OCI-LY7 (cell line): ENCODE data around the gene LORICRIN. TPM values are rescaled to one million over a fixed set of nuclear protein-coding genes. Genes with fewer than 3 reads are reported as not detected.

Source experiments
- BruUV-seq: library from RNA; stranded (reverse); fragments of 400-500 nt; replicated peaks from 2 replicates; lab custom pipeline; 2021; lab: Mats Ljungman, UMichigan
- CTCF ChIA-PET: fragments of 300-600 bp; sonication (Branson Sonifier 250); formaldehyde crosslinking; loops from one replicate; lab custom pipeline; 2022; ENCODE audit warnings: antibody characterized with exemption; ENCODE audit not compliant: unreplicated experiment; lab: Charles Lee
- POLR2A ChIA-PET: fragments of 300-600 bp; sonication (Branson Sonifier 250); formaldehyde crosslinking; loops from one replicate; lab custom pipeline; 2022; ENCODE audit warnings: antibody characterized with exemption; lab: Charles Lee
- DNase-seq: peaks from one replicate; pipeline ENCODE4 v3.0.0-alpha.2; 2015; ENCODE audit warnings: low spot score
- H2AFZ ChIP-seq: fragments of 200-600 bp; sonication (generic), shearing (Covaris generic); 2 replicates; pipeline ENCODE4 v1.6.1; 2014; ENCODE audit warnings: mild to moderate bottlenecking, antibody characterized with exemption, low read length, moderate library complexity
- H3K27ac ChIP-seq: fragments of 200-600 bp; sonication (generic); 2 replicates; pipeline ENCODE4 v1.5.1; 2014; ENCODE audit warnings: mixed run types, low read depth, mild to moderate bottlenecking, moderate library complexity, low read length, inconsistent platforms; ENCODE audit not compliant: poor library complexity, severe bottlenecking
- H3K36me3 ChIP-seq: fragments of 200-600 bp; sonication (generic); 2 replicates; pipeline ENCODE4 v1.6.1; 2014; ENCODE audit warnings: mild to moderate bottlenecking, antibody characterized with exemption, low read length, moderate library complexity, mixed read lengths; ENCODE audit not compliant: insufficient read depth
- H3K4me1 ChIP-seq: fragments of 200-600 bp; sonication (generic); 2 replicates; pipeline ENCODE4 v1.5.1; 2014; ENCODE audit warnings: mild to moderate bottlenecking, low read length; ENCODE audit not compliant: insufficient read depth, poor library complexity, severe bottlenecking
- H3K4me2 ChIP-seq: fragments of 200-600 bp; sonication (generic); 2 replicates; pipeline ENCODE4 v1.6.1; 2014; ENCODE audit warnings: mild to moderate bottlenecking, low read length
- H3K4me3 ChIP-seq: fragments of 200-600 bp; sonication (generic); 2 replicates; pipeline ENCODE4 v1.5.1; 2014; ENCODE audit warnings: mild to moderate bottlenecking, low read depth, low read length; ENCODE audit not compliant: poor library complexity, severe bottlenecking
- H3K79me2 ChIP-seq: fragments of 200-600 bp; sonication (generic); 2 replicates; pipeline ENCODE4 v1.6.1; 2016; ENCODE audit warnings: low read depth, mild to moderate bottlenecking, low read length, moderate library complexity, mixed read lengths; ENCODE audit not compliant: insufficient read depth
- H3K9me2 ChIP-seq: fragments of 200-600 bp; sonication (generic); 2 replicates; pipeline ENCODE4 v1.6.1; 2016; ENCODE audit warnings: mild to moderate bottlenecking, low read length, mixed read lengths; ENCODE audit not compliant: insufficient read depth
- H3K9me3 ChIP-seq: fragments of 200-600 bp; sonication (generic); 2 replicates; pipeline ENCODE4 v1.6.1; 2014; ENCODE audit warnings: mild to moderate bottlenecking, mixed run types, low read length, mixed read lengths
- H4K20me1 ChIP-seq: fragments of 200-600 bp; sonication (generic); 2 replicates; pipeline ENCODE4 v1.6.1; 2014; ENCODE audit warnings: mild to moderate bottlenecking, antibody characterized with exemption, low read length, moderate library complexity, mixed read lengths; ENCODE audit not compliant: insufficient read depth
- EZH2phosphoT487 ChIP-seq: fragments of 200-600 bp; sonication (generic); IDR thresholded peaks from 2 replicates; pipeline ENCODE4 v1.6.1; 2018; ENCODE audit warnings: low read depth, borderline replicate concordance, mild to moderate bottlenecking, mixed run types, antibody characterized with exemption, low read length, moderate library complexity, mixed read lengths
- intact Hi-C: fragments of 100-400 bp; cut with micrococcal nuclease; formaldehyde crosslinking; loops from one replicate; pipeline ENCODE4 v1.10.0; 2022; ENCODE audit not compliant: unreplicated experiment
- total RNA-seq, 2 experiments: library from RNA; depleted of rRNA in 1 of 2; stranded (reverse); fragments of >200 nt in 1 of 2; shearing (Covaris generic) in 1 of 2; gene quantifications; 2 replicates each; pipeline ENCODE4 v1.2.3, GENCODE V29; 2014 to 2022
- TF ChIP-seq, protein P1 (sequence below): fragments of 200-600 bp; sonication (generic); conservative IDR thresholded peaks from 2 replicates; pipeline ENCODE4 v1.5.1; 2014; ENCODE audit warnings: mild to moderate bottlenecking, antibody characterized with exemption, low read length, moderate library complexity, mixed read lengths

The LORICRIN gene
- total RNA-seq, 2 experiments from 2014 or later = not detected

GRCh38 chr1:153231785-153232184, 27.7 kb upstream of the LORICRIN start:
- Histone ChIP-seq H3K4me3 (no peak overlapping the region), H3K27ac (no peak overlapping the region), H4K20me1 (no peaks in the 10 kb centered on the region), H3K9me2 (no peaks in the 10 kb centered on the region), H3K4me1 (no peaks in the 10 kb centered on the region), H3K79me2 (no peaks in the 10 kb centered on the region), H3K9me3 (no peaks in the 10 kb centered on the region), H3K36me3 (no peaks in the 10 kb centered on the region), H3K4me2 (no peak overlapping the region), H2AFZ (no peak overlapping the region)
- DNase-seq = no peak
- intact Hi-C loops = no loop called here
- ChIA-PET POLR2A (no interaction called here), CTCF (no interaction called here)
- no peak for TF ChIP-seq EZH2phosphoT487
- TF ChIP-seq, protein P1, sequence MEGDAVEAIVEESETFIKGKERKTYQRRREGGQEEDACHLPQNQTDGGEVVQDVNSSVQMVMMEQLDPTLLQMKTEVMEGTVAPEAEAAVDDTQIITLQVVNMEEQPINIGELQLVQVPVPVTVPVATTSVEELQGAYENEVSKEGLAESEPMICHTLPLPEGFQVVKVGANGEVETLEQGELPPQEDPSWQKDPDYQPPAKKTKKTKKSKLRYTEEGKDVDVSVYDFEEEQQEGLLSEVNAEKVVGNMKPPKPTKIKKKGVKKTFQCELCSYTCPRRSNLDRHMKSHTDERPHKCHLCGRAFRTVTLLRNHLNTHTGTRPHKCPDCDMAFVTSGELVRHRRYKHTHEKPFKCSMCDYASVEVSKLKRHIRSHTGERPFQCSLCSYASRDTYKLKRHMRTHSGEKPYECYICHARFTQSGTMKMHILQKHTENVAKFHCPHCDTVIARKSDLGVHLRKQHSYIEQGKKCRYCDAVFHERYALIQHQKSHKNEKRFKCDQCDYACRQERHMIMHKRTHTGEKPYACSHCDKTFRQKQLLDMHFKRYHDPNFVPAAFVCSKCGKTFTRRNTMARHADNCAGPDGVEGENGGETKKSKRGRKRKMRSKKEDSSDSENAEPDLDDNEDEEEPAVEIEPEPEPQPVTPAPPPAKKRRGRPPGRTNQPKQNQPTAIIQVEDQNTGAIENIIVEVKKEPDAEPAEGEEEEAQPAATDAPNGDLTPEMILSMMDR = no peak
- no TSS peak for BruUV-seq

- H4K20me1 ChIP-seq = no peaks in the 10 kb centered on the region
- TF ChIP-seq, protein P1 = no peak
- TF ChIP-seq EZH2phosphoT487 = no peak
- BruUV-seq = no TSS peak
- no peak overlapping the region for H3K4me3 ChIP-seq
- H3K79me2 ChIP-seq = no peaks in the 10 kb centered on the region
- no peak for DNase-seq
- no peaks in the 10 kb centered on the region for H3K36me3 ChIP-seq
- no peaks in the 10 kb centered on the region for H3K9me3 ChIP-seq
- no peak overlapping the region for H2AFZ ChIP-seq
- intact Hi-C loops = no loop called here
- H3K4me1 ChIP-seq = no peaks in the 10 kb centered on the region
- H3K4me2 ChIP-seq = no peak overlapping the region
- no peaks in the 10 kb centered on the region for H3K9me2 ChIP-seq
- CTCF ChIA-PET = no interaction called here
- POLR2A ChIA-PET = no interaction called here
- no peak overlapping the region for H3K27ac ChIP-seq
Measured at GRCh38 chr1:153232553-153232952, 26.9 kb upstream of the LORICRIN start.

DNA sequence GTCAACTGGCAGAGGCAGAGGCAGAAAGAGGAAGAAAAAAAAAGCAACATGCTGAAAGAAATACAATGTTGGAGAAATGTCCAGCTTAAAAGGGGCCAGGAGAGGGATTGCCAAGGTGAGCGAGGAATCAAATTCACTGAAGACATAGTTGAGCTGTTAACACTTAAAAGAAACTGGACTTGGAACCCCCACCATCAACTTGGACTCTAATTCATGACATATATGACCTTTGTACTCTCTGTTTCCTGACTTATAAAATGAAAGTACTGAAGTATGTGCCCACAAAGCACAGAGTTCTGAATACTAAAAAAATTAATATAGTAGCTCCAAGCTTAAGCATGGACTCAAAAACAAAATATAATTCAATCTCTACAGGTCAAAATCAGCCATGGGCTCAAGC, 26.0 kb upstream of the LORICRIN start:
- CTCF ChIA-PET = no interaction called here

More for the DNA sequence above, 26.0 kb upstream of the LORICRIN start:
- Histone ChIP-seq H4K20me1 (no peaks in the 10 kb centered on the region), H3K27ac (no peak overlapping the region), H3K4me2 (no peak overlapping the region), H3K9me2 (no peaks in the 10 kb centered on the region), H3K4me1 (no peaks in the 10 kb centered on the region), H3K9me3 (no peaks in the 10 kb centered on the region), H3K36me3 (no peaks in the 10 kb centered on the region), H3K79me2 (no peaks in the 10 kb centered on the region), H3K4me3 (no peak overlapping the region), H2AFZ (no peak overlapping the region)
- BruUV-seq = no TSS peak
- POLR2A ChIA-PET = interaction anchor here (0.5 kb wide), 2 partner anchors 475 to 1254 kb away, joined by 3 read pairs; no protein-coding TSS in a partner anchor
- no peak for DNase-seq
- intact Hi-C loops = no loop called here
- TF ChIP-seq EZH2phosphoT487 = no peak
- TF ChIP-seq, protein P1 = no peak
